Nephron (organoid): Measurements from ENCODE around the gene NDFIP1.
"Not testable (repeated sequence)": the region's sequence is repeated elsewhere in the genome, so short reads cannot be mapped to it uniquely, and the experiment has no call there.

Experiments used
- H3K27ac Mint-ChIP-seq, 3 experiments: 2 replicates each; pipeline ENCODE4 v1.8.0; 2020; ENCODE audit warnings: mixed read lengths in 3 of 3, mild to moderate bottlenecking in 2 of 3, moderate library complexity in 1 of 3
- H3K27me3 Mint-ChIP-seq: 2 replicates; pipeline ENCODE4 v1.8.0; 2021; ENCODE audit warnings: low read depth, mild to moderate bottlenecking, moderate library complexity, mixed read lengths
- H3K36me3 Mint-ChIP-seq: 2 replicates; pipeline ENCODE4 v1.8.0; 2020; ENCODE audit warnings: low read depth, mixed read lengths
- H3K4me1 Mint-ChIP-seq: 2 replicates; pipeline ENCODE4 v1.8.0; 2020; ENCODE audit warnings: mixed read lengths
- H3K4me3 Mint-ChIP-seq, 3 experiments: 2 replicates each; pipeline ENCODE4 v1.8.0; 2020; ENCODE audit warnings: mild to moderate bottlenecking in 3 of 3, mixed read lengths in 3 of 3, moderate library complexity in 2 of 3
- H3K9me3 Mint-ChIP-seq: 2 replicates; pipeline ENCODE4 v1.8.0; 2020; ENCODE audit warnings: mixed read lengths
- TF ChIP-seq, protein P1 (sequence below), 3 experiments: fragments of 200-600 bp; sonication (generic); IDR thresholded peaks; one replicate each; pipeline ENCODE4 v1.5.0; 2021; ENCODE audit warnings: antibody characterized with exemption in 3 of 3; ENCODE audit not compliant: unreplicated experiment in 3 of 3

Gene NDFIP1

DNA sequence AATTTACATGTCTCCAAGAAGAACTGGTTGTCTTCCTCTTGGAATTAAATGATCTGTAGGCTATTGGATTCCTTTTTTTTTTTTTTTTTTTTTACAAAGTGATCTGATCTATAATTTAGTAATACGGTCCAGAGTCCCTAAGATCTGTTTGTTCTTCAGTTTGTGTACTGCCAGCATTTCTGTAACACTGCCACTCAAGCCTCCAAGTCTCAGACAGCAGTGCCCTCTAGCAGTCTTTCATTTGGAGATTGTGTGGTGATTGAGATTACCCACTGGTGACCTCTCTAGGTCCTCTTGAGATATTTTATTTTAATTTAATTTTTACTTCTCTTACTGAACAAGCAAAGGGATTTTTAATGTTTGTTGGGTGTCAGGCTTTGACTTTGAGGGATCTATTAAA, 40.8 kb downstream of the NDFIP1 start:
- TF ChIP-seq, protein P1, sequence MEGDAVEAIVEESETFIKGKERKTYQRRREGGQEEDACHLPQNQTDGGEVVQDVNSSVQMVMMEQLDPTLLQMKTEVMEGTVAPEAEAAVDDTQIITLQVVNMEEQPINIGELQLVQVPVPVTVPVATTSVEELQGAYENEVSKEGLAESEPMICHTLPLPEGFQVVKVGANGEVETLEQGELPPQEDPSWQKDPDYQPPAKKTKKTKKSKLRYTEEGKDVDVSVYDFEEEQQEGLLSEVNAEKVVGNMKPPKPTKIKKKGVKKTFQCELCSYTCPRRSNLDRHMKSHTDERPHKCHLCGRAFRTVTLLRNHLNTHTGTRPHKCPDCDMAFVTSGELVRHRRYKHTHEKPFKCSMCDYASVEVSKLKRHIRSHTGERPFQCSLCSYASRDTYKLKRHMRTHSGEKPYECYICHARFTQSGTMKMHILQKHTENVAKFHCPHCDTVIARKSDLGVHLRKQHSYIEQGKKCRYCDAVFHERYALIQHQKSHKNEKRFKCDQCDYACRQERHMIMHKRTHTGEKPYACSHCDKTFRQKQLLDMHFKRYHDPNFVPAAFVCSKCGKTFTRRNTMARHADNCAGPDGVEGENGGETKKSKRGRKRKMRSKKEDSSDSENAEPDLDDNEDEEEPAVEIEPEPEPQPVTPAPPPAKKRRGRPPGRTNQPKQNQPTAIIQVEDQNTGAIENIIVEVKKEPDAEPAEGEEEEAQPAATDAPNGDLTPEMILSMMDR (IDR thresholded peaks at IDR 0.05; ENCODE audit: unreplicated experiment in 3 of 3): no peak
- Mint-ChIP-seq H3K27ac (no peak overlapping the region), H3K4me1 (peaks cover 10% of the 10 kb centered on the region), H3K9me3 (no peaks in the 10 kb centered on the region), H3K27me3 (no peaks in the 10 kb centered on the region), H3K36me3 (peaks cover 37% of the 10 kb centered on the region), H3K4me3 (no peak overlapping the region)

DNA sequence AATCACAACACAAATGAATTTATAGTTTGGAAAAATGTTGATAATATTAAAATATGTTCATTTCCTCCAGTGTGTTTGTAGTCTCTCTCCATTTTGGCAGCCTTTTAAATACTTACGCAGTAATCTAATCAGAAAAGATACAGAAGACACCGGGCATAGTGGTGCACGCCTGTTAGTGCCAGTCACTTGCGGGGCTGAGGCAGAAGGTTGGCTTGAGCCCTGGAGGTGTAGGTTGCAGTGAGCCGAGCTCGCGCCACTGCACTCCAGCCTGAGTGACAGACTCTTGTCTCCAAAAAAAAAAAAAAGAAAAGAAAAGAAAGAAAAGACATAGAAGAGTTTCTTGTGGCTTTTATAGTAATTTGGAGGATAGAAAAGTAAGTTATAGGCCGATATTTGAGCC, 41.9 kb downstream of the NDFIP1 start:
- H3K4me3 Mint-ChIP-seq: no peak overlapping the region
- H3K9me3 Mint-ChIP-seq: no peaks in the 10 kb centered on the region
- no peak overlapping the region for H3K27ac Mint-ChIP-seq
- peaks cover 10% of the 10 kb centered on the region for H3K4me1 Mint-ChIP-seq
- peaks cover 39% of the 10 kb centered on the region for H3K36me3 Mint-ChIP-seq
- TF ChIP-seq, protein P1 (IDR thresholded peaks at IDR 0.05; ENCODE audit: unreplicated experiment in 3 of 3): no peak
- no peaks in the 10 kb centered on the region for H3K27me3 Mint-ChIP-seq

DNA sequence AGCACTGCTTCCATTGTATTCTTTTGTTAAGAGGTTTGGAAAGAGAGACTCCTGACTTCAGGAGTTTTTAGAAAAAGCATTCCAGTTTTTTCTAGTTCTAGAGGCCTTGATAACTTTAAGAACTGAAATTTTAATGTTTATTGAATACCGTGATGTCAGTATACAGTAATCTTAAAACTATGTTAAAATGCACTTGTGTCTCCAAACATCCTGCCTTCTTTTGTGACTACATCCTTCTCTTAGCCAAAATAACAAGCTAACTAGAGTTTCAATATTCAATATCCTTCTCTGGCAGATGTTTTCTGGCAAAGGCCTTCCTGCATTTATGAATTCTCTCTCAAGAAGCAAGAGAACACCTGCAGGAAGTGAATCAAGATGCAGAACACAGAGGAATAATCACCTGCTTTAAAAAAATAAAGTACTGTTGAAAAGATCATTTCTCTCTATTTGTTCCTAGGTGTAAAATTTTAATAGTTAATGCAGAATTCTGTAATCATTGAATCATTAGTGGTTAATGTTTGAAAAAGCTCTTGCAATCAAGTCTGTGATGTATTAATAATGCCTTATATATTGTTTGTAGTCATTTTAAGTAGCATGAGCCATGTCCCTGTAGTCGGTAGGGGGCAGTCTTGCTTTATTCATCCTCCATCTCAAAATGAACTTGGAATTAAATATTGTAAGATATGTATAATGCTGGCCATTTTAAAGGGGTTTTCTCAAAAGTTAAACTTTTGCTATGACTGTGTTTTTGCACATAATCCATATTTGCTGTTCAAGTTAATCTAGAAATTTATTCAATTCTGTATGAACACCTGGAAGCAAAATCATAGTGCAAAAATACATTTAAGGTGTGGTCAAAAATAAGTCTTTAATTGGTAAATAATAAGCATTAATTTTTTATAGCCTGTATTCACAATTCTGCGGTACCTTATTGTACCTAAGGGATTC, 43.1 kb downstream of the NDFIP1 start:
- Mint-ChIP-seq H3K36me3 (peaks cover 32% of the 10 kb centered on the region), H3K9me3 (no peaks in the 10 kb centered on the region)

DNA sequence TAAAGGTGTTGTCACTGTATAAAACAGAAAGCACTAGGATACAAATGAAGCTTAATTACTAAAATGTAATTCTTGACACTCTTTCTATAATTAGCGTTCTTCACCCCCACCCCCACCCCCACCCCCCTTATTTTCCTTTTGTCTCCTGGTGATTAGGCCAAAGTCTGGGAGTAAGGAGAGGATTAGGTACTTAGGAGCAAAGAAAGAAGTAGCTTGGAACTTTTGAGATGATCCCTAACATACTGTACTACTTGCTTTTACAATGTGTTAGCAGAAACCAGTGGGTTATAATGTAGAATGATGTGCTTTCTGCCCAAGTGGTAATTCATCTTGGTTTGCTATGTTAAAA, 43.8 kb downstream of the NDFIP1 start:
- peak overlapping the region in 1 of 3 experiments; percentile 19 for H3K27ac Mint-ChIP-seq
- H3K36me3 Mint-ChIP-seq: peaks cover 26% of the 10 kb centered on the region
- TF ChIP-seq, protein P1 (IDR thresholded peaks at IDR 0.05; ENCODE audit: unreplicated experiment in 3 of 3): no peak

More for the DNA sequence above, 43.1 kb downstream of the NDFIP1 start:
- Mint-ChIP-seq H3K4me3 (no peak overlapping the region), H3K27me3 (no peaks in the 10 kb centered on the region), H3K27ac (peak overlapping the region in 2 of 3 experiments; percentile 2 to 5), H3K4me1 (peaks cover 13% of the 10 kb centered on the region)
- TF ChIP-seq, protein P1 (IDR thresholded peaks at IDR 0.05; ENCODE audit: unreplicated experiment in 3 of 3): peak; percentile 84 to 97 (median 89)

DNA sequence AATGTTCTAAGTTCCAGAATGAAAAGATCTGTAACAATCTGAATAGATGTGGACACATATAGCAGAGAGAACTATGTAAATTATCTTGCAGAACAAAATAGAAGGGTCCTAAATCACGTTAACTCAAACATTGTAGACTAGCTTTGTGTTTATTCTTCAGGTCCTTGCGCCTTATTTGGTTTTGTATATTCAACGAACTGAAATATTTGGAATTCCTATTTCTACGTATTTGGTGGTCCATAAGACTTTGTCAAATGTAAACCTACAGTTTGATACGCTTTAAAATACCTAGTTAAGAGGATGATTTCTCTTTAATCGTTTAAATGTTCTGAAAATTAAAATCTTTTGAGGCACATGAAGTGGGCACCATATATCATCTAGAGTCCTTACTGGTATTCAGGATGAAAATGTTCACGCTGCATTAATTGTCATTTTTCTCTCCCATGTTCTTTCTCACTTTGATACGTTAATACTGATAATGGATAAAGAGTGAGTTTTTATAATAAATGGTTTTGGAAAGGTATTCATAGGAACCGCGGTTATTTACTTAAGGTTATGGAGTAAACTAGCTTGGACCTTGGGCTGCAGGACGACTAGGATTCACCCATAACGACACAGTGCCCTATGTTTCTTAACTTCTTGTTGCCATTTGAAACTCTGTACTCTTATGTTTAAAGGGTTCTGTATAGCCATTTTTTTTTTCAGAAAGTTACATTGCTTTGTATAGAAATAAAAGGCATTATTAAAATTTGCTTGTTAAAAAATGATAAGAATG, 45.3 kb downstream of the NDFIP1 start:
- Mint-ChIP-seq H3K4me1 (peaks cover 18% of the 10 kb centered on the region), H3K36me3 (peaks cover 17% of the 10 kb centered on the region), H3K4me3 (no peak overlapping the region), H3K9me3 (no peaks in the 10 kb centered on the region), H3K27me3 (no peaks in the 10 kb centered on the region), H3K27ac (no peak overlapping the region)
- TF ChIP-seq, protein P1 (IDR thresholded peaks at IDR 0.05; ENCODE audit: unreplicated experiment in 3 of 3): no peak

More for the DNA sequence above, 43.8 kb downstream of the NDFIP1 start:
- H3K9me3 Mint-ChIP-seq: no peaks in the 10 kb centered on the region
- no peaks in the 10 kb centered on the region for H3K27me3 Mint-ChIP-seq
- no peak overlapping the region for H3K4me3 Mint-ChIP-seq
- H3K4me1 Mint-ChIP-seq: peaks cover 18% of the 10 kb centered on the region

DNA sequence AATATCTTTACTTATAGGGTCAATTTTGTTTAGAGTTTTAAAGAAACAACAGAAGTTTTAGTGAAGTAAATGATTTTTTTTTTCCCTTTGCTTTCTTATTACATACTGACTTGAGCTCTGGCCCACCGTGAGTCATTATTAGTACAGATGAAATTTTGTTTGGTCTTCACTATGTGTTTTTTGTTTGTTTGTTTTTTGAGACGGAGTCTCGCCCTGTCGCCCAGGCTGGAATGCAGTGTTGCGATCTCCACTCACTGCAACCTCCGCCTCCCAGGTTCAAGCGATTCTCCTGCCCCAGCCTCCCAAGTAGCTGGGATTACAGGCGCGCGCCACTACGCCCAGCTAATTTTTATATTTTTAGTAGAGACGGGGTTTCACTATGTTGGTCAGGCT, 45.9 kb downstream of the NDFIP1 start:
- peaks cover 14% of the 10 kb centered on the region for H3K36me3 Mint-ChIP-seq
- H3K27ac Mint-ChIP-seq, H3K4me3 Mint-ChIP-seq, H3K27me3 Mint-ChIP-seq, H3K9me3 Mint-ChIP-seq: not testable (repeated sequence)
- H3K4me1 Mint-ChIP-seq: peaks cover 18% of the 10 kb centered on the region
